GM11168 (cell line): Measurements from ENCODE around the gene FOXA3.
"Not testable (repeated sequence)": the region's sequence is repeated elsewhere in the genome, so short reads cannot be mapped to it uniquely, and the experiment has no call there.

Source experiments
- in situ Hi-C: fragments of 300-500 bp; cut with MboI; formaldehyde crosslinking; loops from one replicate; pipeline ENCODE4 v1.12.0; 2022; ENCODE audit warnings: low sequenced_read_pairs; ENCODE audit not compliant: unreplicated experiment

FOXA3 gene

DNA sequence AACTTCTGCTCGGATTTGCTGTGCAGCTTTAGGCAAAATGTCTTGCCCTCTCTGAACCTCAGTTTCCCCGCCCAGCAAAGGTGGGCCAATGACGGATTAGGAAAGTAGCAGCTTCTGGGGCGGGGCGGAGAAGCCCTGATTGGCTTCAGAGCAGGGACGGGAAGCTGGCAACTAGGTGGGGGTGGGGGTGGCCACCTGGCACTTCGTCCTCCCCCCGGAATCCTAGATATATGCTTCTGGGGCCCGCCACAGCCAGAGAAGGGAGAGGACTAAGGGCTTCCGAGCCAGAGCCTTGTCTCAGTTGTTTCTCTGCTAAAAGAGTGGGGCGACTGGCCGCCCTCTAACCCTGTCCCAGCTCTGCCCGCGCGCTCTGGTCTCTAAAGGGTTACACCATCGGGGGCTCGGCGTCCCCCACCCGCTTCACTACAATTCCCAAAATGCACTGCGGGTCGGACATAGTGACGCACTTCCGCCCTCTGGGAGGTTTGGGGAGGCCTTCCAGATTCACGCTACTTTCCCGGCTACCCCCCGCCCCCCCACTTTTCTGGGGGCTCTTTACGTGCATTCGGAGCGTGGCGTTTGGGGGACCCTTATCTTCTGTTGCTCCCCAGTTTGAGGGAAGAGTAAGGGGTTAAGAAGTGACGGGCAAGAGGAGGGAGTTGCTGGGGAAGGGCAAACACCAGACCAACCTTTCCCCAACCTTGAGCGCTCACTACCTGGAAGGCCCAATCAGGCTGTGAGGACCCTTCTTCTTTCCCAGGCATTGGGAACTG lies 22.5 kb downstream of the FOXA3 start:
- in situ Hi-C loops: no loop called here

- in situ Hi-C loops: no loop called here
Observed at GRCh38 chr19:45887200-45887710, 23.1 kb downstream of the FOXA3 start.

DNA sequence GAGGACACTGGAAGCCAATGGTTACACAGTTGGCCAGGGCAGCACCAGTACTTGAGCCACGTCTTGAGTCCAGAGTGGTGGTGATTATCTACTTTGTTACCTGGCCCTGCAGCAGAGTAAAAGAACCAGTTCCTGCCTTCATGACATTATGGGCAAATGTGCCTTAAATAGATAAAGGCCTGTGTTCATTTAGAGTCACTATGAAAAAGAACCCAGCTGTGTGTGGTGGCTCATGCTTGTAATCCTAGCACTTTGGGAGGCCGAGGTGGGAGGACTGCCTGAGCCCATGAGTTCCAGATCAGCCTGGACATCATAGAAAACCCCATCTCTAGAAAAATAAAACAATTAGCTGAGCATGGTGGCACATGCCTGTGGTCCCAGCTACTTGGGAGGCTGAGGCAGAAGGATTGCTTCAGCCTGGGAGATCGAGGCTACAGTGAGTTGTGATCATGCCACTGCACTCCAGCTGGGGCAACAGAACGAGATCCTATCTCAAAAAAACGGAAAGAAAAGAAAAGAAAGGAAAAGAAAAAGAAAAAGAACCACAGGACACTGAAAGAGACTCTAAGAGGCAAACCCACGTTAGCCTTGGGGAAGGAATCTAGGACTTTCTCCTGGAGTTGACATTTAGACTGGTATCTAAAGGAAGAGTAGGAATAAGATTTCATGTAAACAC lies 25.2 kb downstream of the FOXA3 start:
- in situ Hi-C loops: no loop called here

DNA sequence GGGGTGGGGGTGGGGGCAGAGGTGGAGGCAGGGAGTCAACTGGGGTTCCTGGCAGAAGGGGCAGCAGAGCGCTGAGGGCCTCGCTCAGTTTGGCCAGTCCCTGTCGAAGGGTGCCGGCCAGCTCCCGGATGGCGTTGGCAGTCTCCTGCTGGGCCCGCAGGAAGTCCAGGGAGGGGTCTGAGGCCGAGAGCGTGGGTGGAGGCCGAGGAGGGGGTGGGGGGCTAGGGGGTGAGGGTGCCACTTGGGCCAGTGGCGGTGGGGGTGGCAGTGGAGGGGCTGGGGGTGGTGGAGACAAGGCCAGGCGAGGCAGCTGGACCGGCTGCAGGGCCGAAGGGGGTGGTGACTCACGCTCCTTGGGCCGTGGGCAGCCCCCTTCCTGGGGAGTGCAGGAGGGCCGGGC lies 26.8 kb downstream of the FOXA3 start:
- in situ Hi-C loops: no loop called here

- in situ Hi-C loops: no loop called here
Observed at GRCh38 chr19:45895519-45895972, 31.4 kb downstream of the FOXA3 start.

GRCh38 chr19:45895983-45896599 lies 32.0 kb downstream of the FOXA3 start:
- in situ Hi-C loops: not testable (repeated sequence)

GRCh38 chr19:45897261-45897812 lies 33.2 kb downstream of the FOXA3 start:
- in situ Hi-C loops: no loop called here

DNA sequence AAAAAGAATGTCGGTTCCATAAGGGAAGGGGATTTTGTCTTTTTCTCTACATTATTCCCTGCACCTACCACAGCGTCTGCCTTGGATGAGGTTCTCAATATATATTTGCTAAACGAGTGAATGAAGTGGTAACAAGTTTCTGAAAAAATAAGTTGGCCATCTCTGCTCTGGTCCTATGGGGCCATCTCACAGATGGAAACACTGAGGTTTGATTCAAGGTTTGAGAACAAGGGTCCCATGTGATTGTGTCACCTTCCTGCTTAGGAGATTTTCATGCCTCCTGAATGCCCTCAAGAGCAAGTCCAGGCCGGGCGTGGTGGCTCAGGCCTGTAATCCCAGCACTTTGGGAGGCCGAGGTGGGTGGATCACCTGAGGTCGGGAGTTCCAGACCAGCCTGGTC lies 35.1 kb downstream of the FOXA3 start:
- in situ Hi-C loops: no loop called here

DNA sequence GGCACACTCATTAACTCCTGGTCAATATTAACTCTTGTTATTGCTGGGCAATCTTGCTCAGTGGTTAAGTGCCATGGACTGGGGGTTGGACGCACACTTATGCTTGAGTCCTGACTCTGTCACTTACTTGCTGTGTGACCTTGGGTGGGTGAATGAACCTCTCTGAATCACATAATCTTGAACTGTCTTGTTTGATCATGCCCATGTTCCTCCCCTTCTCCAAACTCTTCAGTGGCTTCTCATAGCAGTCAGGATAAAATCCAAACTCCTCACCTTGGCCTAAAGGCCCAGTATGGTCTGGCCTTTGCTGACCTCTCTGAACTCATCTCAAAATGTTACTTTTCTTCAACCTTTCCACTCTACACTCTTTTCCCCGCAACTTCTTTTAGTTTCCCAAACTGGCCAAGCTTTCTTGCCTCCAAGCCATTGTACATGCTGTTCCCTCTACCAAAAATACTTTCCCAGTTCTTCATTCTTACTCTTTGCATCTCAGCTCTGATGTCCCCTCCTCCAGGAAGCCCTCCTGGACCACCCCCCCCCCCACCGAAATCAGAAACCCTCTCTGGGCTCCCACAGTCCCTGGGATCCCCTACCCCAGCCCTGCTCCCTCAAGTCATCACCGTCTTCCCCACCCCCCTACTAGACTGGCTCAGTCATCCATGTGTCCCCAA lies 35.9 kb downstream of the FOXA3 start:
- in situ Hi-C loops: no loop called here

- in situ Hi-C loops: no loop called here
Observed at GRCh38 chr19:45900738-45901431, 36.8 kb downstream of the FOXA3 start.

DNA sequence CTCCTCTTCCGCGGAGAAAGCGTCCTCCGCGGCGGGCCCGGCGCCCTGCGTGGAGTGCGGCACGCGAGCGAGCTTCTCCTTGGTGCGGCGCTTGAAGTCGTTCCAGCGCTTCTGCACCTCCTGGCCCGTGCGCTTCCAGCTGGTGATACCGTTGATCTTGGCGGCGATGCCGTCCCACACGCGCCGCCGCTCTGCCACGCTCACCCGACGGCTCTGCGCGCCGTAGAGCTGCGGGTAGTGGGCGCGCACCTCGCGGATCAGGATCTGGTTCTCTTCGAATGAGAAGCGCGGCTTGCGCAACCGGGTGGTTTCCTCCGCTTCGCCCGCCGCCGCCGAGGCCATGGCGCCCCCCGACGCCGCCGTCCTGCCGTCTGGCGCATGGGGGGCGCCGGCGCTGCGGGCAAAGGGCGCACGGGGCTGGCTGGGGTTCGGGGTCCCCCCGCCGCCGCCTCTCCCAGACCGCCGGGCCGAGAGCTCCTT lies 37.3 kb downstream of the FOXA3 start:
- in situ Hi-C loops: no loop called here

- in situ Hi-C loops: no loop called here
Observed at GRCh38 chr19:45901912-45902650, 38.0 kb downstream of the FOXA3 start, which contains the start of gene MYPOP. MYPOP (minus strand) TSS chr19:45902613; CDS start chr19:45901773, 840 bp downstream.

DNA sequence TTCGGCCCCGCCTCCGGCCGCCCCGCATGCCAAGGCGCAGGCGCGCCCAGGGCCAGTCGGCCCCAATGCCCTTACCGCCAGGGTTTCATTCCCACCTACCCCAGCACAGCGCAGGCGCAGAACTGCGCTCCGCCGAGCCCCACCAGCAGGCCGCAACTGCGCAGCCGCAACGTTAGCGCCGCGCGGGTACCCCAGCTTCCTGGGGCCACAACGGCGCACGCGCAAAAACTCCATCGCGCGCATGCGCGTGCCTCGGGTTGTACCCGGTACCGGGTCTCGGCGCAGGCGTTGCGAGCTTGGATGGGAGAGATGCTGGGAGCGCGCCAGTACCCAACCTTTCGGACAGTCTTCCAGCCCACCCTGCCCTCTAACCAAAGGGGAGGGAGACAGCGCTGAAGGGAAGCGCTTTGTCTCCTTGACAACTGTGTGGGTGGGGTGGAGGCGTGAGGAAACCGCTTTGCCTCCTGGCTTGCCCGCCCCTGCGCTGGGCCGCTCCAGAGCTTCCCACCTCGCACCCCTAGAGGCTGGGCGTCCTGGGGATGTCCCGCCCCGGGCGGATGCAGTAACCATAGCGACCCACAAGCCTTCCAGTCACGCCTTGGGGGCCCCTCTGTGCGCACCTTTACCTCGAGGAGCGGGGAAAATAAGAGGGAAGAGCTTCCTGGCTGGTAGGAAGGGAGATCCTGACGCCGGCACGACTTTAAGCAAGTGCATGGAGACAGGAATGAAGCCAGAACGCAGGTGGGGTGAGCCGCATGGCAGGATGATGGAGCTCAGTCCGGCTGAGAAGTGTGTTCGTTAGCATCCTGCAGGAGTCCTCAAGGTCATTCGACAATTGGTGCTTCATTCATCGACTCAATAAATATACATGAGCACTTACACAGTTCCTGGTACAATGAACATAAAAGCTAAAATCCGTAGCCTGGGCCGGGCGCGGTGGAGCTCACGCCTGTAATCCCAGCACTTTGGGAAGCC lies 38.8 kb downstream of the FOXA3 start:
- in situ Hi-C loops: no loop called here

GRCh38 chr19:45905011-45905410 lies 40.9 kb downstream of the FOXA3 start:
- in situ Hi-C loops: no loop called here

DNA sequence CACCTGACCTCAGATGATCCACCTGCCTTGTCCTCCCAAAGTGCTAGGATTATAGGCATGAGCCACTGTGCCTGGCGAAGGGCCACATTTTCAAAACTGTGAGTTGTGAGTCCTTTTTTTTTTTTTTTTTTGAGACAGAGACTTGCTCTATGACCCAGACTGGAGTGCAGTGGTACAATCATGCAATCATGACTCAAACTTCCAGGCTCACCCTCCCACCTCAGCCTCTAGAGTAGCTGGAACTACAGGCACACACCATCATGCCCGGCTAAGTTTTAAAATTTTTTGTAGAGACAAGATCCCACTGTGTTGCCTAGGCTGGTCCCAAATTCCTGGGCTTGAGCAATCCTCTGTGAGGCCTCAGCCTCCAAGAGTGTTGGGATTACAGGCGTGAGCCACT lies 42.1 kb downstream of the FOXA3 start:
- in situ Hi-C loops: no loop called here

- in situ Hi-C loops: no loop called here
Observed at GRCh38 chr19:45908956-45909355, 44.8 kb downstream of the FOXA3 start.

DNA sequence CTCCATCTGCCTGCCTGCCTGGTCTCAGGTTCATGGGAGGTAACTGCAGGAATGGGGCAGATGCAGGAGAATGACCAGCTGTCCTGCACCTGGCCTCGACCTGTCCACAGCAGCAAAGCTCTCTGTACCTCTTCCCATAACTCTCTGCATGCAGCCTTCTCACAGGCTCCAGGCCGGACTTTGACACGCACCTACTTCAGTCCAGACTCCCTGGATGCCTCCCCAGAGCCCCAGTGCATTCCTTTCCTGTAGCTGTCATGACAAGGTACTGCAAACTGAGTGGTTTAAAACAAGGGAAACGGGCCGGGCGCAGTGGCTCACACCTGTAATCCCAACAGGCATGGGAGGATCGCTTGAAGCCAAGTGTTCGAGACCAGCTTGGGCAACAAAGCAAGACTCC lies 47.2 kb downstream of the FOXA3 start:
- in situ Hi-C loops: no loop called here
